GM12878 (cell line): Measurements from ENCODE around the gene CDKN1C. TPM values are rescaled to one million over a fixed set of nuclear protein-coding genes. Genes with fewer than 3 reads are reported as not detected.

Source experiments
- FOXM1 ChIP-seq: IDR thresholded peaks from 2 replicates; pipeline ENCODE4 v1.6.1; 2012; ENCODE audit warnings: low read depth, mild to moderate bottlenecking, inconsistent platforms, low read length, moderate library complexity
- HDGF ChIP-seq: fragments of 450-650 bp; IDR thresholded peaks from 2 replicates; pipeline ENCODE4 v1.6.1; 2016; ENCODE audit warnings: antibody characterized with exemption
- NR2F1 ChIP-seq: fragments of 450-650 bp; conservative IDR thresholded peaks from 2 replicates; pipeline ENCODE4 v1.6.1; 2017; ENCODE audit warnings: mild to moderate bottlenecking
- RELA ChIP-seq: fragments of 450-650 bp; IDR thresholded peaks from 2 replicates; pipeline ENCODE4 v1.8.0; 2014; ENCODE audit warnings: borderline replicate concordance; ENCODE audit not compliant: partially characterized antibody
- polyA plus RNA-seq, 11 experiments: library from polyadenylated mRNA; depleted of rRNA in 4 of 11; unstranded in 6 of 11; stranded (reverse) in 5 of 11; fragments of >200 nt; fragmentation: Nextera tagmentation in 4 of 11; fragmentation: Illumina TruSeq in 1 of 11; extraction: Ambion mirVana in 4 of 11; extraction: Trizol in 1 of 11; gene quantifications; 1 replicate in 1 of 11; 2 replicates in 10 of 11; pipeline versions ENCODE4 v1.2.1 to v1.2.3, GENCODE V29; 2011 to 2016; ENCODE audit warnings: inconsistent platforms in 2 of 11, missing spikeins in 2 of 11, low read depth in 1 of 11
- total RNA-seq, 4 experiments: library from RNA; depleted of rRNA in 3 of 4; stranded (reverse); fragments of >200 nt in 3 of 4; fragmentation: Illumina TruSeq in 1 of 4; extraction: Trizol in 1 of 4; gene quantifications; 2 replicates each; pipeline versions ENCODE4 v1.2.1 to v1.2.3, GENCODE V29; 2013 to 2021
- TF ChIP-seq, protein P1 (sequence below): fragments of 450-650 bp; formaldehyde crosslinking; IDR thresholded peaks from 2 replicates; pipeline ENCODE4 v1.4.0; 2022; ENCODE audit warnings: mild to moderate bottlenecking, moderate library complexity
- TF ChIP-seq, protein P2 (sequence below): fragments of 450-650 bp; IDR thresholded peaks from 2 replicates; pipeline ENCODE4 v1.6.1; 2016; ENCODE audit warnings: mild to moderate bottlenecking

CDKN1C gene
- total and polyA plus RNA-seq, 10 of the 15 experiments (the other 5 are each of a cell fraction or from before 2014, with no cell fraction given), result 0.05 to 0.21 (median 0.14) TPM; not detected in 7

DNA sequence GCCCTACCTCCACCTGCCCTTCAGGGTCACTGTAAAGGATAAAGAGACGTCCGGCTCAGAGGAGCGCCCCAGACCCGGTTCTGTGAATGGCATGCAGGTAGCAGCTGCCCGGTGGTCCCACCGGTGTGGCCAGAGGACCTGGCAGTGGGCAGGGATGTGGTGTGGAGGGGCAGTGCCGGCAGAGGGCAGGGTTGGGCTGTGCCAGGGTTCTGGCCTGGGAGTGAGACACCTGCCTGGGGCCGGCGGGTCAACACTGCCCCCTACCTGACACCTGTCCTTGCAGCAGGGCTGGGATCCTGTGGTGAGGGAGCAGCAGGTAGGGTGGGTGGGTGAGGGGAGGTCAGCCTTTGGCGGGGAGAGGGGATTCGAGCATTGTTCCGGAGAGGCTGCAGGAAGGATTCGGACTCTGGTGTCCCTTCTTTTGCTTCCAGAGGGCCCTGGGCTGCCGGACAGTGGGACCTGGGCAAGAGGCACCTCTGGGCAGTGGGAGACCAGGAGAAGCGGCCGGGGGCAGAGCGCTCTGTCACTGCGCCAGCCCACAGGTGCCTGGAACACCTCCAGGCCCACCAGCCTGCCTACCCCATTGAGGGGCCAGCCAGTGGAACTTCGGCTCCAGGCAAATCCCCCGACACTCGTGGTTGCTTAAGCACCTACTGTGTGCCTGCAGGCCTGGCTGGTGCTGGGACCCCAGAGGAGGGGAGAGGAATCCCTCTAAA is 45.3 kb upstream of the CDKN1C start (continued):
- TF ChIP-seq, protein P1, sequence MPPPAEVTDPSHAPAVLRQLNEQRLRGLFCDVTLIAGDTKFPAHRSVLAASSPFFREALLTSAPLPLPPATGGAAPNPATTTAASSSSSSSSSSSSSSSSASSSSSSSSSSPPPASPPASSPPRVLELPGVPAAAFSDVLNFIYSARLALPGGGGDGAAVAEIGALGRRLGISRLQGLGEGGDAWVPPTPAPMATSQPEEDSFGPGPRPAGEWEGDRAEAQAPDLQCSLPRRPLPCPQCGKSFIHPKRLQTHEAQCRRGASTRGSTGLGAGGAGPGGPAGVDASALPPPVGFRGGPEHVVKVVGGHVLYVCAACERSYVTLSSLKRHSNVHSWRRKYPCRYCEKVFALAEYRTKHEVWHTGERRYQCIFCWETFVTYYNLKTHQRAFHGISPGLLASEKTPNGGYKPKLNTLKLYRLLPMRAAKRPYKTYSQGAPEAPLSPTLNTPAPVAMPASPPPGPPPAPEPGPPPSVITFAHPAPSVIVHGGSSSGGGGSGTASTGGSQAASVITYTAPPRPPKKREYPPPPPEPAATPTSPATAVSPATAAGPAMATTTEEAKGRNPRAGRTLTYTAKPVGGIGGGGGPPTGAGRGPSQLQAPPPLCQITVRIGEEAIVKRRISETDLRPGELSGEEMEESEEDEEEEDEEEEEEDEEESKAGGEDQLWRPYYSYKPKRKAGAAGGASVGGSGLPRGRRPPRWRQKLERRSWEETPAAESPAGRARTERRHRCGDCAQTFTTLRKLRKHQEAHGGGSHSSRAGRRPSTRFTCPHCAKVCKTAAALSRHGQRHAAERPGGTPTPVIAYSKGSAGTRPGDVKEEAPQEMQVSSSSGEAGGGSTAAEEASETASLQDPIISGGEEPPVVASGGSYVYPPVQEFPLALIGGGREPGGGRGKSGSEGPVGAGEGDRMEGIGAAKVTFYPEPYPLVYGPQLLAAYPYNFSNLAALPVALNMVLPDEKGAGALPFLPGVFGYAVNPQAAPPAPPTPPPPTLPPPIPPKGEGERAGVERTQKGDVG (CRISPR knock-in tag), result no peak
- peak; percentile 40; the same call in 1 of the 2 replicates for TF ChIP-seq HDGF
- TF ChIP-seq, protein P2, sequence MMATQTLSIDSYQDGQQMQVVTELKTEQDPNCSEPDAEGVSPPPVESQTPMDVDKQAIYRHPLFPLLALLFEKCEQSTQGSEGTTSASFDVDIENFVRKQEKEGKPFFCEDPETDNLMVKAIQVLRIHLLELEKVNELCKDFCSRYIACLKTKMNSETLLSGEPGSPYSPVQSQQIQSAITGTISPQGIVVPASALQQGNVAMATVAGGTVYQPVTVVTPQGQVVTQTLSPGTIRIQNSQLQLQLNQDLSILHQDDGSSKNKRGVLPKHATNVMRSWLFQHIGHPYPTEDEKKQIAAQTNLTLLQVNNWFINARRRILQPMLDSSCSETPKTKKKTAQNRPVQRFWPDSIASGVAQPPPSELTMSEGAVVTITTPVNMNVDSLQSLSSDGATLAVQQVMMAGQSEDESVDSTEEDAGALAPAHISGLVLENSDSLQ, result peak; percentile 30; the same call in 1 of the 2 replicates
- TF ChIP-seq FOXM1, result no peak
- no peak for TF ChIP-seq RELA
- TF ChIP-seq NR2F1, result no peak; the same call in 1 of the 2 replicates
